Keratinocyte (primary cell): ENCODE results near the gene RICTOR. TPM values are rescaled to one million over a fixed set of nuclear protein-coding genes. Genes with fewer than 3 reads are reported as not detected.

ENCODE experiments used
- DNase-seq: peaks from one replicate; pipeline ENCODE4 v3.0.0-alpha.2; 2011; ENCODE audit warnings: low read depth, missing footprints, low spot score
- FAIRE-seq: peaks from 2 replicates; lab custom pipeline; 2011; peaks lifted over from hg19 to GRCh38; lab: Jason Lieb, UNC
- H2AFZ ChIP-seq: 2 replicates; pipeline ENCODE4 v1.6.0; 2012; ENCODE audit warnings: low read length, control low read depth, inconsistent platforms; ENCODE audit not compliant: control insufficient read depth
- H3K27ac ChIP-seq: 2 replicates; pipeline ENCODE4 v1.5.1; 2011; ENCODE audit warnings: low read length; ENCODE audit not compliant: control insufficient read depth, insufficient read depth
- H3K27me3 ChIP-seq: 3 replicates; pipeline ENCODE4 v1.6.0; 2011; ENCODE audit warnings: low read length; ENCODE audit not compliant: control insufficient read depth, insufficient read depth; ENCODE audit errors: extremely low read depth
- H3K36me3 ChIP-seq, 2 experiments: 2 replicates in 1 of 2; 3 replicates in 1 of 2; pipeline ENCODE4 v1.5.1; 2011; ENCODE audit warnings: low read length in 2 of 2, mild to moderate bottlenecking in 1 of 2; ENCODE audit not compliant: control insufficient read depth in 2 of 2, insufficient read depth in 2 of 2; ENCODE audit errors: extremely low read depth in 1 of 2
- H3K4me1 ChIP-seq: 3 replicates; pipeline ENCODE4 v1.5.1; 2011; ENCODE audit warnings: low read length; ENCODE audit not compliant: control insufficient read depth, insufficient read depth; ENCODE audit errors: extremely low read depth
- H3K4me2 ChIP-seq: 3 replicates; pipeline ENCODE4 v1.6.0; 2011; ENCODE audit warnings: low read depth, low read length; ENCODE audit not compliant: control insufficient read depth, insufficient read depth; ENCODE audit errors: extremely low read depth
- H3K4me3 ChIP-seq, 3 experiments: fragments of 200-600 bp in 1 of 3; sonication (generic) in 1 of 3; 2 replicates in 2 of 3; 3 replicates in 1 of 3; pipeline ENCODE4 v1.5.1; 2011 to 2016; ENCODE audit warnings: low read length in 3 of 3, mild to moderate bottlenecking in 3 of 3, control low read depth in 2 of 3, inconsistent platforms in 1 of 3, low read depth in 1 of 3, mixed read lengths in 1 of 3, mixed run types in 1 of 3, moderate library complexity in 1 of 3; ENCODE audit not compliant: control insufficient read depth in 2 of 3, insufficient read depth in 2 of 3; ENCODE audit errors: extremely low read depth in 1 of 3
- H3K79me2 ChIP-seq: 2 replicates; pipeline ENCODE4 v1.6.0; 2012; ENCODE audit warnings: low read length; ENCODE audit not compliant: control insufficient read depth, insufficient read depth
- H3K9ac ChIP-seq: 3 replicates; pipeline ENCODE4 v1.6.0; 2011; ENCODE audit warnings: low read length; ENCODE audit not compliant: control insufficient read depth, insufficient read depth; ENCODE audit errors: extremely low read depth
- H3K9me1 ChIP-seq: 3 replicates; pipeline ENCODE4 v1.6.0; 2011; ENCODE audit warnings: low read length; ENCODE audit not compliant: control insufficient read depth, insufficient read depth; ENCODE audit errors: extremely low read depth
- H3K9me3 ChIP-seq: 2 replicates; pipeline ENCODE4 v1.5.1; 2012; ENCODE audit warnings: low read depth, low read length; ENCODE audit not compliant: control insufficient read depth
- H4K20me1 ChIP-seq: 3 replicates; pipeline ENCODE4 v1.6.0; 2011; ENCODE audit warnings: low read length; ENCODE audit not compliant: control insufficient read depth, insufficient read depth; ENCODE audit errors: extremely low read depth
- EZH2 ChIP-seq: IDR thresholded peaks from one replicate; pipeline ENCODE4 v1.6.1; 2012; ENCODE audit warnings: inconsistent platforms, mild to moderate bottlenecking, low read length, moderate library complexity
- dilution Hi-C: fragments of 300-500 bp; cut with MboI; formaldehyde crosslinking; loops from one replicate; pipeline ENCODE4 v1.7.0; 2020; ENCODE audit warnings: low sequenced_read_pairs; ENCODE audit not compliant: extremely low pct_ligation_motif_present
- polyA plus RNA-seq, 5 experiments: library from polyadenylated mRNA; depleted of rRNA in 3 of 5; stranded (reverse) in 3 of 5; stranded (forward) in 1 of 5; unstranded in 1 of 5; fragments of >200 nt; gene quantifications; 1 replicate in 1 of 5; 2 replicates in 3 of 5; 3 replicates in 1 of 5; pipeline versions ENCODE4 v1.2.1 to v1.2.3, GENCODE V29; 2011 to 2012; ENCODE audit warnings: missing spikeins in 2 of 5, low read depth in 1 of 5, low replicate concordance in 1 of 5
- TF ChIP-seq, protein P1 (sequence below), 3 experiments: IDR thresholded peaks in 1 of 3; conservative IDR thresholded peaks in 1 of 3; optimal IDR thresholded peaks in 1 of 3; 2 replicates in 2 of 3; 3 replicates in 1 of 3; pipeline versions ENCODE3 to v1.5.1; 2011; ENCODE audit warnings: low read length in 3 of 3, mild to moderate bottlenecking in 3 of 3, moderate library complexity in 2 of 3, control low read depth in 1 of 3, inconsistent platforms in 1 of 3; ENCODE audit not compliant: insufficient read depth in 2 of 3; ENCODE audit errors: extremely low read depth in 1 of 3

The RICTOR gene
- polyA plus RNA-seq, 1 donor (not counting 4 experiments of a cell fraction or from before 2014, with no cell fraction given) = 11.5 TPM

DNA sequence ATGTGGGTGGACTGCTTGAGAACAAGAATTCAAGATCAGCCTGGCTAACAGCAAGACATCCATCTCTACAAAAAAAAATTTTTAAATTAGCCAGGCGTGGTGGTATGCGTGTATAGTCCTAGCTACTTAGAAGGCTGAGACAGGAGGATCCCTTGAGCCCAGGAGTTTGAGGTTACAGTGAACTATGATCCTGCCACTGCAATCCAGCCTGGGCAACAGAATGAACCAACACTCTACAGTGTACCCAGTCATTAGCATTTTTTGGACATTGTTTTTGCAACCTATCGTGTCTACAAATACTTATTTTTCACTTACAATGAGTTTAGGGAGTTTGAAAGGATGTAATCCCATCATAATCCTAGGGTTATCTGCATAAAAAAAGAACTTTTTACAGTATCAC lies 22.1 kb downstream of the RICTOR start:
- Histone ChIP-seq H3K36me3 (peaks cover 0 to 2% of the 10 kb centered on the region in 2 experiments), H4K20me1 (peaks cover under 1% of the 10 kb centered on the region), H3K27ac (no peak overlapping the region), H3K27me3 (no peaks in the 10 kb centered on the region), H3K9ac (no peak overlapping the region), H3K9me3 (no peaks in the 10 kb centered on the region), H3K4me3 (no peak overlapping the region), H3K79me2 (peaks cover 55% of the 10 kb centered on the region), H3K4me2 (no peak overlapping the region), H2AFZ (no peak overlapping the region), H3K4me1 (no peaks in the 10 kb centered on the region), H3K9me1 (no peaks in the 10 kb centered on the region)
- dilution Hi-C loops = no loop called here
- TF ChIP-seq EZH2 = no peak
- TF ChIP-seq, protein P1, sequence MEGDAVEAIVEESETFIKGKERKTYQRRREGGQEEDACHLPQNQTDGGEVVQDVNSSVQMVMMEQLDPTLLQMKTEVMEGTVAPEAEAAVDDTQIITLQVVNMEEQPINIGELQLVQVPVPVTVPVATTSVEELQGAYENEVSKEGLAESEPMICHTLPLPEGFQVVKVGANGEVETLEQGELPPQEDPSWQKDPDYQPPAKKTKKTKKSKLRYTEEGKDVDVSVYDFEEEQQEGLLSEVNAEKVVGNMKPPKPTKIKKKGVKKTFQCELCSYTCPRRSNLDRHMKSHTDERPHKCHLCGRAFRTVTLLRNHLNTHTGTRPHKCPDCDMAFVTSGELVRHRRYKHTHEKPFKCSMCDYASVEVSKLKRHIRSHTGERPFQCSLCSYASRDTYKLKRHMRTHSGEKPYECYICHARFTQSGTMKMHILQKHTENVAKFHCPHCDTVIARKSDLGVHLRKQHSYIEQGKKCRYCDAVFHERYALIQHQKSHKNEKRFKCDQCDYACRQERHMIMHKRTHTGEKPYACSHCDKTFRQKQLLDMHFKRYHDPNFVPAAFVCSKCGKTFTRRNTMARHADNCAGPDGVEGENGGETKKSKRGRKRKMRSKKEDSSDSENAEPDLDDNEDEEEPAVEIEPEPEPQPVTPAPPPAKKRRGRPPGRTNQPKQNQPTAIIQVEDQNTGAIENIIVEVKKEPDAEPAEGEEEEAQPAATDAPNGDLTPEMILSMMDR (optimal IDR thresholded peaks at IDR 0.05 in 1 of 3, IDR thresholded peaks at IDR 0.05 in 1 of 3, conservative IDR thresholded peaks at IDR 0.05 in 1 of 3; ENCODE audit: extremely low read depth in 1 of 3, insufficient read depth in 2 of 3, low read length in 3 of 3) = no peak
- FAIRE-seq (no peak), DNase-seq (no peak)

DNA sequence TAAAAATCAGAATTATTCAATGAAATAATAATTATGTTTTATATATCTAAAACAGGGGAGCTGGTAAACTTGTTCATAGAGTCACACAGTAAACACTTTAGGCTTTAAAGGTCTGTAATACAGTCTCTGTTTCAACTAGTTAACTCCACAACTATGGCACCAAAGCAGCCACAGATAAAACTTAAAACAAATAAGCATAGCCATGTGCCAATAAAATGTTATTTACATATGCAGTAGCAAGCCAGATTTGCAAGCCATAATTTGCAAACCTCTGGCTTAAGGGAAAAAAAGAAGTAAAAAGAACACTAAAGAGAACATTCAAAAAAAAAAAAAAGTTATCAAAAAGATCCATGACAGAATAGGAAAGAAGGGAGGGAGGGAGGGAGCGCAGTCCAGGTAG lies 24.9 kb downstream of the RICTOR start:
- Histone ChIP-seq H3K4me3 (no peak overlapping the region), H3K4me2 (no peak overlapping the region), H3K79me2 (peaks cover 51% of the 10 kb centered on the region), H2AFZ (no peak overlapping the region), H3K36me3 (no peaks in the 10 kb centered on the region), H3K9ac (no peak overlapping the region), H3K9me1 (no peaks in the 10 kb centered on the region), H3K9me3 (no peaks in the 10 kb centered on the region), H3K27me3 (no peaks in the 10 kb centered on the region), H3K27ac (no peak overlapping the region), H3K4me1 (no peaks in the 10 kb centered on the region), H4K20me1 (peaks cover 2% of the 10 kb centered on the region)
- no peak for DNase-seq
- dilution Hi-C loops = no loop called here
- TF ChIP-seq, protein P1 (optimal IDR thresholded peaks at IDR 0.05 in 1 of 3, IDR thresholded peaks at IDR 0.05 in 1 of 3, conservative IDR thresholded peaks at IDR 0.05 in 1 of 3; ENCODE audit: extremely low read depth in 1 of 3, insufficient read depth in 2 of 3, low read length in 3 of 3) = no peak
- no peak for TF ChIP-seq EZH2
- FAIRE-seq = no peak
